HG03571 (cell line): ENCODE measurements around the gene AHDC1.

Experiments
- ATAC-seq: cut with Tn5 transposase; IDR thresholded peaks from one replicate; pipeline ENCODE4 v1.9.1; 2021; ENCODE audit not compliant: unreplicated experiment

The AHDC1 gene

GRCh38 chr1:27585684-27586083 is 18.3 kb downstream of the AHDC1 start:
- no peak for ATAC-seq

GRCh38 chr1:27584453-27584852 is 19.5 kb downstream of the AHDC1 start:
- no peak for ATAC-seq

- no peak for ATAC-seq
These were observed 20.5 kb downstream of the AHDC1 start for GRCh38 chr1:27583479-27583878.

GRCh38 chr1:27581823-27582243 is 22.1 kb downstream of the AHDC1 start:
- no peak for ATAC-seq

- no peak for ATAC-seq
These were observed 26.3 kb downstream of the AHDC1 start for GRCh38 chr1:27577504-27578188.

GRCh38 chr1:27576806-27577227 is 27.1 kb downstream of the AHDC1 start:
- no peak for ATAC-seq

- no peak for ATAC-seq
These were observed 28.1 kb downstream of the AHDC1 start for GRCh38 chr1:27575840-27576331.

- ATAC-seq = no peak
These were observed 28.8 kb downstream of the AHDC1 start for GRCh38 chr1:27574871-27575831.

- no peak for ATAC-seq
These were observed 29.8 kb downstream of the AHDC1 start for GRCh38 chr1:27574001-27574781.

- no peak for ATAC-seq
These were observed 31.1 kb downstream of the AHDC1 start for GRCh38 chr1:27572679-27573426.

GRCh38 chr1:27572019-27572678 is 31.8 kb downstream of the AHDC1 start:
- ATAC-seq = no peak

GRCh38 chr1:27571439-27572018 is 32.4 kb downstream of the AHDC1 start:
- no peak for ATAC-seq

- ATAC-seq = no peak
These were observed 33.2 kb downstream of the AHDC1 start for GRCh38 chr1:27570784-27571183.

GRCh38 chr1:27570356-27570755 is 33.6 kb downstream of the AHDC1 start:
- ATAC-seq = no peak

- no peak for ATAC-seq
These were observed 34.2 kb downstream of the AHDC1 start for GRCh38 chr1:27569506-27570291.

- no peak for ATAC-seq
These were observed 34.9 kb downstream of the AHDC1 start for GRCh38 chr1:27569088-27569460.

GRCh38 chr1:27568300-27569087 is 35.5 kb downstream of the AHDC1 start:
- peak; percentile 64 for ATAC-seq

- ATAC-seq = no peak
These were observed 36.0 kb downstream of the AHDC1 start for GRCh38 chr1:27567971-27568299.
